ENCODE data around the gene A2M.

- TF ChIP-seq, protein P1, sequence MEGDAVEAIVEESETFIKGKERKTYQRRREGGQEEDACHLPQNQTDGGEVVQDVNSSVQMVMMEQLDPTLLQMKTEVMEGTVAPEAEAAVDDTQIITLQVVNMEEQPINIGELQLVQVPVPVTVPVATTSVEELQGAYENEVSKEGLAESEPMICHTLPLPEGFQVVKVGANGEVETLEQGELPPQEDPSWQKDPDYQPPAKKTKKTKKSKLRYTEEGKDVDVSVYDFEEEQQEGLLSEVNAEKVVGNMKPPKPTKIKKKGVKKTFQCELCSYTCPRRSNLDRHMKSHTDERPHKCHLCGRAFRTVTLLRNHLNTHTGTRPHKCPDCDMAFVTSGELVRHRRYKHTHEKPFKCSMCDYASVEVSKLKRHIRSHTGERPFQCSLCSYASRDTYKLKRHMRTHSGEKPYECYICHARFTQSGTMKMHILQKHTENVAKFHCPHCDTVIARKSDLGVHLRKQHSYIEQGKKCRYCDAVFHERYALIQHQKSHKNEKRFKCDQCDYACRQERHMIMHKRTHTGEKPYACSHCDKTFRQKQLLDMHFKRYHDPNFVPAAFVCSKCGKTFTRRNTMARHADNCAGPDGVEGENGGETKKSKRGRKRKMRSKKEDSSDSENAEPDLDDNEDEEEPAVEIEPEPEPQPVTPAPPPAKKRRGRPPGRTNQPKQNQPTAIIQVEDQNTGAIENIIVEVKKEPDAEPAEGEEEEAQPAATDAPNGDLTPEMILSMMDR (conservative IDR thresholded peaks at IDR 0.05; ENCODE audit: low read depth, low read length) = no peak
- TF ChIP-seq EZH2 (IDR thresholded peaks at IDR 0.05; ENCODE audit: low read length, unreplicated experiment) = no peak
- no peak for TF ChIP-seq EZH2phosphoT487 (IDR thresholded peaks at IDR 0.05; ENCODE audit: borderline replicate concordance, low read length)
These were observed 79.5 kb downstream of the A2M start for GRCh38 chr12:9036227-9036626.

All from PC-3 (cell line).